Neuronal stem cell (in vitro differentiated cells): Measurements from ENCODE around the gene C11orf71.
A peak's percentile ranks its signal among the peaks of the same experiment; 100 is the strongest.

Experiments
- DNase-seq: peaks from one replicate; pipeline ENCODE4 v3.0.0-alpha.2; 2013; ENCODE audit warnings: low spot score
- H2AFZ ChIP-seq: one replicate; pipeline ENCODE4 v1.6.1; 2013; ENCODE audit warnings: mild to moderate bottlenecking, low read length, inconsistent platforms
- H2AK5ac ChIP-seq: 2 replicates; pipeline ENCODE4 v1.6.1; 2013; ENCODE audit warnings: low read depth, mild to moderate bottlenecking, inconsistent platforms, low read length, moderate library complexity, mixed read lengths
- H2BK120ac ChIP-seq: 2 replicates; pipeline ENCODE4 v1.6.1; 2013; ENCODE audit warnings: low read depth, mild to moderate bottlenecking, inconsistent platforms, low read length, moderate library complexity, mixed read lengths
- H2BK12ac ChIP-seq: one replicate; pipeline ENCODE4 v1.6.1; 2013; ENCODE audit warnings: low read length, inconsistent platforms
- H2BK15ac ChIP-seq: 2 replicates; pipeline ENCODE4 v1.6.1; 2013; ENCODE audit warnings: mild to moderate bottlenecking, low read length, inconsistent platforms, mixed read lengths
- H2BK5ac ChIP-seq: one replicate; pipeline ENCODE4 v1.6.1; 2013; ENCODE audit warnings: inconsistent platforms, mild to moderate bottlenecking, low read length, moderate library complexity
- H3K14ac ChIP-seq: one replicate; pipeline ENCODE4 v1.6.1; 2013; ENCODE audit warnings: low read length, inconsistent platforms
- H3K18ac ChIP-seq: 2 replicates; pipeline ENCODE4 v1.6.1; 2013; ENCODE audit warnings: low read length, inconsistent platforms
- H3K23ac ChIP-seq: 2 replicates; pipeline ENCODE4 v1.6.1; 2013; ENCODE audit warnings: low read depth, mild to moderate bottlenecking, mixed read lengths, low read length, inconsistent platforms; ENCODE audit not compliant: poor library complexity
- H3K27ac ChIP-seq: replicated peaks from 3 replicates; pipeline ENCODE4 v1.5.1; 2013; ENCODE audit warnings: low read length, inconsistent platforms
- H3K27me3 ChIP-seq, 3 experiments: 2 replicates each; pipeline ENCODE4 v1.6.1; 2013; ENCODE audit warnings: low read length in 3 of 3, mild to moderate bottlenecking in 2 of 3, inconsistent platforms in 1 of 3, low read depth in 1 of 3, mixed read lengths in 1 of 3, moderate library complexity in 1 of 3; ENCODE audit not compliant: control insufficient read depth in 3 of 3, insufficient read depth in 3 of 3
- H3K36me3 ChIP-seq, 2 donors: replicated peaks in 1 of 2; 2 replicates each; pipeline ENCODE4 v1.6.1; 2013; ENCODE audit warnings: low read length in 2 of 2; ENCODE audit not compliant: control insufficient read depth in 2 of 2, insufficient read depth in 2 of 2
- H3K4ac ChIP-seq: 2 replicates; pipeline ENCODE4 v1.6.1; 2013; ENCODE audit warnings: inconsistent platforms, mild to moderate bottlenecking, low read length, moderate library complexity
- H3K4me1 ChIP-seq, 2 donors: 1 replicate in 1 of 2; 2 replicates in 1 of 2; pipeline ENCODE4 v1.6.1; 2013; ENCODE audit warnings: low read length in 2 of 2, low read depth in 1 of 2; ENCODE audit not compliant: control insufficient read depth in 2 of 2, insufficient read depth in 1 of 2
- H3K4me2 ChIP-seq: one replicate; pipeline ENCODE4 v1.6.1; 2013; ENCODE audit warnings: mild to moderate bottlenecking, low read length, inconsistent platforms; ENCODE audit not compliant: insufficient read depth, poor library complexity, severe bottlenecking
- H3K4me3 ChIP-seq, 2 donors: 2 replicates each; pipeline ENCODE4 v1.5.1; 2013; ENCODE audit warnings: low read length in 2 of 2, mild to moderate bottlenecking in 2 of 2, inconsistent platforms in 1 of 2, moderate library complexity in 1 of 2
- H3K79me1 ChIP-seq: one replicate; pipeline ENCODE4 v1.6.1; 2013; ENCODE audit warnings: low read depth, mild to moderate bottlenecking, inconsistent platforms, low read length, moderate library complexity
- H3K9ac ChIP-seq: one replicate; pipeline ENCODE4 v1.6.1; 2013; ENCODE audit warnings: mild to moderate bottlenecking, low read depth, low read length, inconsistent platforms; ENCODE audit not compliant: poor library complexity
- H3K9me3 ChIP-seq, 2 donors: replicated peaks in 1 of 2; 2 replicates each; pipeline versions ENCODE3 to v1.6.1; 2013; ENCODE audit warnings: low read length in 2 of 2, mild to moderate bottlenecking in 2 of 2, inconsistent platforms in 1 of 2, low read depth in 1 of 2, mixed read lengths in 1 of 2, moderate library complexity in 1 of 2; ENCODE audit not compliant: control insufficient read depth in 2 of 2, insufficient read depth in 1 of 2
- H4K8ac ChIP-seq: one replicate; pipeline ENCODE4 v1.6.1; 2013; ENCODE audit warnings: low read depth, mild to moderate bottlenecking, inconsistent platforms, low read length, moderate library complexity
- H4K91ac ChIP-seq: one replicate; pipeline ENCODE4 v1.6.1; 2013; ENCODE audit warnings: low read length, low read depth, mild to moderate bottlenecking, inconsistent platforms; ENCODE audit not compliant: poor library complexity
- WGBS, 2 donors: extraction: QIAGEN DNeasy Blood & Tissue Kit; methylation state at CpG; one replicate each; pipeline ENCODE4 v1.1.7; 2013; ENCODE audit warnings: missing lambda C conversion rate in 2 of 2, mixed read lengths in 1 of 2; ENCODE audit not compliant: insufficient read length in 2 of 2, insufficient replicate concordance in 1 of 2; ENCODE audit errors: extremely low coverage in 2 of 2; 5-methylcytosine and 5-hydroxymethylcytosine counted together

The C11orf71 gene

DNA sequence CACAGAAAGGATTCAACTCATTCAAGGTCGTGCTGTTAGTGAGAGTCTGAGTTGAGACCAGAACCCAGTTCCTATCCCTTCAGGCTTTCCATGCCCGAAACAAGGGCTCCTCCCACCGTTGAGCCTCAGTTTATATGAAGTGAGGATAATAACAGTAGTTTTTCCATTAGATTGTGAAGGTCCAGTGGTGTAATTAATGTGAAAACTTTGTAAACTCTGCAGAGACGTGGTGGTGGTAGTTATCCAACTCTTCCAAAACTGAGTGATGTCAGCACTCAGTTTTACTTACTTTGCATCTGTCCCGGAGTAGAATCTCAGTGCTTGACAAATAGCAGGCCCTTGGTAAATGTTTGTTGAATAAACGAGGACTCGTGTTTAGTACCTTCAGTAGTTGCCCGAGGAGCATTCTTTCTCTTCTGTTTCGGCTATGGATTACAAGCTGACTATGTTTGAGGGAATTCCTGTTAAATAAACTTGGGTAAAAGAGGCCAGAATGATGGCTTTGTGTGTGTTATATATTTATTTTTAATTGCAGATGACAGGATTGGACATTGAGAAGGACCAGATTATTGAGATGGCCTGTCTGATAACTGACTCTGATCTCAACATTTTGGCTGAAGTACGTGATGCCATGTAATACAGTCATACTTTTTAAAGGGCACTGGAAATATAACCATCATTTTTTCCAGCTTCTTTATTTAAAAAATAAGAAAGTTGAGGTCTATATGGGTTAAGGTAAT, 40.0 kb upstream of the C11orf71 start:
- no peak for DNase-seq
- no peak overlapping the region for H3K4ac ChIP-seq
- no peak overlapping the region for H3K14ac ChIP-seq
- WGBS, 2 donors, result no CpG with 5 or more reads among the region's 10 CpGs
- no peak overlapping the region for H2BK12ac ChIP-seq
- no peak overlapping the region for H2BK15ac ChIP-seq
- H3K4me2 ChIP-seq, result peak overlapping the region; percentile 82
- H3K4me3 ChIP-seq, result peak overlapping the region; percentile 92 to 99
- no peak overlapping the region for H3K18ac ChIP-seq
- no peak overlapping the region for H2BK120ac ChIP-seq
- H3K79me1 ChIP-seq, result no peaks in the 10 kb centered on the region
- no peak overlapping the region for H2AK5ac ChIP-seq
- H4K91ac ChIP-seq, result no peak overlapping the region
- no peak overlapping the region for H3K23ac ChIP-seq
- H3K4me1 ChIP-seq, result peaks cover 0 to 4% of the 10 kb centered on the region in 2 donors
- H2BK5ac ChIP-seq, result no peak overlapping the region
- no peaks in the 10 kb centered on the region for H3K27me3 ChIP-seq
- H3K36me3 ChIP-seq, result no peaks in the 10 kb centered on the region
- no peak overlapping the region for H4K8ac ChIP-seq
- peak overlapping the region; percentile 98 for H2AFZ ChIP-seq
- H3K27ac ChIP-seq, result no peak overlapping the region
- no peak overlapping the region for H3K9ac ChIP-seq
- H3K9me3 ChIP-seq, result no peaks in the 10 kb centered on the region

DNA sequence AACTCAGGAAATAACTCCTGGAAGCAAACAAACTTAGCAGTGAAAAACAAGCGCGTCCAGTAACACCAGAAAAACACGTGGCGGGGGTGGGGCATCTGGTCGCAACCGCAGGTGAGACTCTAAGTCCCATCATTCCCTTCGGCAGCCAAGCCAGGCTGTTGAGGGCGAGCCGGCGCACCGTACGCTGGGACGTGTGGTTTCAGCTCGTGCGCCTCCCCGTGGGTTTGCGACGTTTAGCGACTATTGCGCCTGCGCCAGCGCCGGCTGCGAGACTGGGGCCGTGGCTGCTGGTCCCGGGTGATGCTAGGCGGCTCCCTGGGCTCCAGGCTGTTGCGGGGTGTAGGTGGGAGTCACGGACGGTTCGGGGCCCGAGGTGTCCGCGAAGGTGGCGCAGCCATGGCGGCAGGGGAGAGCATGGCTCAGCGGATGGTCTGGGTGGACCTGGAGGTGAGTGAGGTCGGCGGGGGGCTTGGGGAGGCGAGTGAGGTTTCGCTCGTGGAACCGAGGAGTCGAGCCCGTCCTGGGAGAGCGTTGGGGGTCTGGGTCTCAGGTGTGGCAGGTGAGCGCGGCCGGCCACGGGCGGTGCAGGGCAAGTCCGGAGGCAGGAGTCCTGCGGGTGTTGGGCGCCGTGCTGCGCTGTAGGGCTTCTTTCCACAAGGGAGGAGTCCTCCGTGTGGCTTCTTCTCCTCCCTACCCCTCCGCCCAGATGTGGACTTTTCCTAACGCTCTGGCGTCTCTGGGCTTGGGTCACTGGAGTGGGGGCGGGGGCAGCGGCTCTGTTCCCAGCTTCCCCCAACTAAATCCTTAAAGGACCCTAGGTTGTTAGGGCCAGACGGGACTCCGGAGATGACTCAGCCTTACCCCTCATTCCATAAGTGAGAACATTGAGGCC, 39.2 kb upstream of the C11orf71 start, which contains the start of gene REXO2:
Gene REXO2 (plus strand): TSS at position 239 of the 892 bp plus-strand sequence. CDS start 62 bp downstream, at position 301.
- peak within 1 kb of the TSS; percentile 82 for H3K4me2 ChIP-seq
- DNase-seq, result peak; percentile 78
- peak within 1 kb of the TSS; percentile 82 for H2AK5ac ChIP-seq
- H4K8ac ChIP-seq, result no peak within 1 kb of the TSS
- H2BK120ac ChIP-seq, result no peak within 1 kb of the TSS
- H2BK15ac ChIP-seq, result peak within 1 kb of the TSS; percentile 73
- no CpG with 5 or more reads among the region's 64 CpGs for WGBS, 2 donors
- H2BK5ac ChIP-seq, result peak within 1 kb of the TSS; percentile 45
- H3K9ac ChIP-seq, result peak within 1 kb of the TSS; percentile 97
- H3K79me1 ChIP-seq, result no peaks in the 10 kb centered on the region
- H3K36me3 ChIP-seq, result no peaks in the 10 kb centered on the region
- H3K4ac ChIP-seq, result no peak within 1 kb of the TSS
- H4K91ac ChIP-seq, result no peak within 1 kb of the TSS
- H3K27me3 ChIP-seq, result no peaks in the 10 kb centered on the region
- H2BK12ac ChIP-seq, result no peak within 1 kb of the TSS
- peak within 1 kb of the TSS; percentile 97 for H3K18ac ChIP-seq
- no peaks in the 10 kb centered on the region for H3K9me3 ChIP-seq
- H3K4me1 ChIP-seq, result peaks cover 0 to 4% of the 10 kb centered on the region in 2 donors
- H2AFZ ChIP-seq, result peak within 1 kb of the TSS; percentile 98
- no peak within 1 kb of the TSS for H3K27ac ChIP-seq
- peak within 1 kb of the TSS; percentile 92 for H3K14ac ChIP-seq
- H3K23ac ChIP-seq, result peak within 1 kb of the TSS; percentile 97
- H3K4me3 ChIP-seq, result peak within 1 kb of the TSS; percentile 92 to 99

- Histone ChIP-seq H3K79me1 (no peaks in the 10 kb centered on the region), H3K9me3 (no peaks in the 10 kb centered on the region), H2BK15ac (no peak overlapping the region), H2BK12ac (no peak overlapping the region), H2AK5ac (no peak overlapping the region), H3K9ac (no peak overlapping the region), H3K4ac (no peak overlapping the region), H3K27ac (no peak overlapping the region), H3K23ac (no peak overlapping the region), H3K4me1 (peaks cover 0 to 4% of the 10 kb centered on the region in 2 donors), H4K8ac (no peak overlapping the region), H3K4me2 (no peak overlapping the region), H3K27me3 (no peaks in the 10 kb centered on the region), H4K91ac (no peak overlapping the region), H3K36me3 (no peaks in the 10 kb centered on the region), H3K14ac (no peak overlapping the region), H3K4me3 (no peak overlapping the region), H2BK120ac (no peak overlapping the region), H3K18ac (no peak overlapping the region), H2BK5ac (no peak overlapping the region), H2AFZ (peak overlapping the region; percentile 98)
- no CpG with 5 or more reads among the region's 6 CpGs for WGBS, 2 donors
- no peak for DNase-seq
These were observed 38.0 kb upstream of the C11orf71 start for GRCh38 chr11:114438303-114438702.

DNA sequence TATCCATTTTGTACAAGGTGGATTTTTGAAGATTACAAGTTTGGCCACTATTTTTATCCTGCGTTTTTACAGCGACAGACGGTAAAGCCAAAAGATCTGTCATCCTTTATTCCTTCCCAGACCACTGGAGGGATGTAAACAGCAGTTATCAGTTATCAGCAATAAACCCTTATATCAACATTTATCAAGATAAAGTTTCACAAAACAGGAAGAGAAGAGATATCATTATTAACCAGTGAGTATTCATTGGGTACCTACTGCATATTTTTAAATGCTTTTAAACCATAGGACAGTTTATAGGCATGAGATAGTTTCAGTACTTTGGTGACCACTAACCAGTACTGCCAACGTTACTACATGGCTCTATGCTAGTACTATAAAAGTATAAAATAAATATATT, 33.1 kb upstream of the C11orf71 start:
- H3K4me2 ChIP-seq, result no peak overlapping the region
- H3K14ac ChIP-seq, result no peak overlapping the region
- DNase-seq, result no peak
- H4K91ac ChIP-seq, result no peak overlapping the region
- no peak overlapping the region for H3K4ac ChIP-seq
- H3K27ac ChIP-seq, result no peak overlapping the region
- no peaks in the 10 kb centered on the region for H3K4me1 ChIP-seq
- no peaks in the 10 kb centered on the region for H3K79me1 ChIP-seq
- H2BK15ac ChIP-seq, result no peak overlapping the region
- H3K18ac ChIP-seq, result no peak overlapping the region
- H4K8ac ChIP-seq, result no peak overlapping the region
- no CpG with 5 or more reads among the region's 4 CpGs for WGBS, 2 donors
- no peak overlapping the region for H2BK5ac ChIP-seq
- H2AK5ac ChIP-seq, result no peak overlapping the region
- H2AFZ ChIP-seq, result no peak overlapping the region
- H3K9ac ChIP-seq, result no peak overlapping the region
- H3K9me3 ChIP-seq, result no peaks in the 10 kb centered on the region
- no peak overlapping the region for H2BK12ac ChIP-seq
- H3K36me3 ChIP-seq, result no peaks in the 10 kb centered on the region
- H3K23ac ChIP-seq, result no peak overlapping the region
- H2BK120ac ChIP-seq, result no peak overlapping the region
- no peak overlapping the region for H3K4me3 ChIP-seq
- H3K27me3 ChIP-seq, result no peaks in the 10 kb centered on the region
